Measurements from ENCODE around the gene TPGS1. TPM values are rescaled to one million over a fixed set of nuclear protein-coding genes. Genes with fewer than 3 reads are reported as not detected.

Gene TPGS1, protein sequence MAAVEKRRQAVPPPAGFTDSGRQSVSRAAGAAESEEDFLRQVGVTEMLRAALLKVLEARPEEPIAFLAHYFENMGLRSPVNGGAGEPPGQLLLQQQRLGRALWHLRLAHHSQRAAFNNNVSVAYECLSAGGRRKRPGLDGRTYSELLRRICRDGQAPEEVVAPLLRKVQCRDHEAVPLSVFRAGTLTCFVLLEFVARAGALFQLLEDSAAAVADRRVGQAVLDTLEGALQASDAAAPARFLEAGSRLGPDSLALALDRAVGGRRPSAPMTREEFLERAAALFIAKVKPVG
- total RNA-seq (ENCODE audit: low replicate concordance), result 18.0 and 26.1 TPM in 2 replicates
- long read RNA-seq, result 0 reads

GRCh38 chr19:507286-508203 is at the start of gene TPGS1:
TPGS1 (plus strand) TSS chr19:507497; CDS start chr19:507507, 10 bp downstream.
- H3K27ac Mint-ChIP-seq, result peak within 1 kb of the TSS; percentile 99
- peaks cover 1% of the 10 kb centered on the region for H3K27me3 Mint-ChIP-seq
- H3K4me1 Mint-ChIP-seq (ENCODE audit: unreplicated experiment), result peaks cover 21% of the 10 kb centered on the region
- H3K9me3 Mint-ChIP-seq, result no peaks in the 10 kb centered on the region
- peak; percentile 94 for DNase-seq (ENCODE audit: extremely low spot score, unreplicated experiment)
- TF ChIP-seq, protein P1, sequence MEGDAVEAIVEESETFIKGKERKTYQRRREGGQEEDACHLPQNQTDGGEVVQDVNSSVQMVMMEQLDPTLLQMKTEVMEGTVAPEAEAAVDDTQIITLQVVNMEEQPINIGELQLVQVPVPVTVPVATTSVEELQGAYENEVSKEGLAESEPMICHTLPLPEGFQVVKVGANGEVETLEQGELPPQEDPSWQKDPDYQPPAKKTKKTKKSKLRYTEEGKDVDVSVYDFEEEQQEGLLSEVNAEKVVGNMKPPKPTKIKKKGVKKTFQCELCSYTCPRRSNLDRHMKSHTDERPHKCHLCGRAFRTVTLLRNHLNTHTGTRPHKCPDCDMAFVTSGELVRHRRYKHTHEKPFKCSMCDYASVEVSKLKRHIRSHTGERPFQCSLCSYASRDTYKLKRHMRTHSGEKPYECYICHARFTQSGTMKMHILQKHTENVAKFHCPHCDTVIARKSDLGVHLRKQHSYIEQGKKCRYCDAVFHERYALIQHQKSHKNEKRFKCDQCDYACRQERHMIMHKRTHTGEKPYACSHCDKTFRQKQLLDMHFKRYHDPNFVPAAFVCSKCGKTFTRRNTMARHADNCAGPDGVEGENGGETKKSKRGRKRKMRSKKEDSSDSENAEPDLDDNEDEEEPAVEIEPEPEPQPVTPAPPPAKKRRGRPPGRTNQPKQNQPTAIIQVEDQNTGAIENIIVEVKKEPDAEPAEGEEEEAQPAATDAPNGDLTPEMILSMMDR (conservative IDR thresholded peaks at IDR 0.05), result peak; percentile 37
- no peaks in the 10 kb centered on the region for H3K36me3 Mint-ChIP-seq
- H3K4me3 Mint-ChIP-seq, result peak within 1 kb of the TSS; percentile 93

DNA sequence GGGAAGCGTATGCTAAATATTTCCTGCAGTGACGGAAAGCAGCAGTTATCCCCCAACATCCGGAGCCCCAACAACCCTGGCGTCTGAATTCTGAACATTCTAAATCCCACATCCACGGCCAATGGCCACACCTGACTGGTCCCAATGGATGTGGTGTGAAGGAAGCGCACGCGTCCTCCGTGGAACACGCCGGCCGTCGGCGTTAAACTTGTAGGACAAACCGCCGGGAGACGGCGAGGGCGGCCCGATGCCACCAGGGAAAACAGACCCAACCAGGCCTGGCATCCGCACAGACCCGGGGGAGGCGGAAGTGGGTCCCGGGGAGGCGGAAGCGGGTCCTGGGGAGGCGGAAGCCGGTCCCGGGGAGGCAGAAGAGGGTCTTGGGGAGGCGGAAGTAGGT is 49.7 kb upstream of the TPGS1 start:
- H3K4me3 Mint-ChIP-seq, result peak overlapping the region; percentile 54
- no peaks in the 10 kb centered on the region for H3K9me3 Mint-ChIP-seq
- no peaks in the 10 kb centered on the region for H3K4me1 Mint-ChIP-seq (ENCODE audit: unreplicated experiment)
- peaks cover 8% of the 10 kb centered on the region for H3K27me3 Mint-ChIP-seq
- peaks cover 5% of the 10 kb centered on the region for H3K36me3 Mint-ChIP-seq
- no peak overlapping the region for H3K27ac Mint-ChIP-seq
- no peak for DNase-seq (ENCODE audit: extremely low spot score, unreplicated experiment)
- TF ChIP-seq, protein P1 (conservative IDR thresholded peaks at IDR 0.05), result no peak

GRCh38 chr19:458091-459042 is 48.9 kb upstream of the TPGS1 start:
- Mint-ChIP-seq H3K4me3 (peak overlapping the region; percentile 20), H3K27me3 (peaks cover 8% of the 10 kb centered on the region), H3K4me1 (ENCODE audit: unreplicated experiment) (no peaks in the 10 kb centered on the region)

DNA sequence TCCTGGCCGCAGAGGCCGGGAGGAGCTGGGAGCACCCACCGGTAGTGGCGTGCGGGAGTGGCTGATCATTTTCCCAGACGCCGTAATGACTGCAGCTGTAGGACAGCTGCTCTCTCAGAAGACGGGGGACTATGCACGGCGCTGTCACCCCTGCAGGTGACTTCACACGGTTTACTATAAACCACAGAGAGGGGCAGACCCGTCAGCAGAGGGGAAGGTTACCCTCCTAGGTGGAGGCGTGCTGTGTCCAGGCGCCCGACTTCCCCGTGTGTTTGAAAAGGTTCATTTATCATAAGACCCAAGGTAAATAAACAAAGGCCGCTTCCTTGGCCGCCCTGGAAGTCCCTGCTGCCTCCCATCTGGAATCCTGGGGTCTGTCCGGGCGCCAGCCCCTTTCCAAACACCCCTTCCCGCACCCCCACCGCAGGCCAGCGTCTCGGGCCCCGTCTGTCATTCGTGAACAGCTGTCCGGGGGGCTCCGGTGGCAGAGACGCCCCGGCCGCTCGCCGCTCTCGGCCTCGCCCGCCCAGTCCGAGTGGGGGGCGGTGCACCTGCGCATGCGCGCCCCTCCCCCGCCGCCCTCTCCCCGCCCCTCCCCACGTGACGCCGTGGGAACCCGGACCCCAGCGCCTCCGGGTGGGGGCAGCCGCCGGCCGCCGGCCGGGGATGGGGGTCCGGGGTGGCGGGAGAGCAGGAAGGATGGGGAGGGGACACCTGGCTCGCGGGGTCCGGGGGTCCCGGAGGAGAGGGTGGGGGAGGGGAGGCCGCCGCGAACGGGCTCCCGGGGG is 47.4 kb upstream of the TPGS1 start:
- TF ChIP-seq, protein P1 (conservative IDR thresholded peaks at IDR 0.05), result no peak
- peaks cover 8% of the 10 kb centered on the region for H3K27me3 Mint-ChIP-seq
- peaks cover 5% of the 10 kb centered on the region for H3K36me3 Mint-ChIP-seq
- H3K4me1 Mint-ChIP-seq (ENCODE audit: unreplicated experiment), result no peaks in the 10 kb centered on the region
- peak; percentile 84 for DNase-seq (ENCODE audit: extremely low spot score, unreplicated experiment)
- H3K9me3 Mint-ChIP-seq, result no peaks in the 10 kb centered on the region
- H3K27ac Mint-ChIP-seq, result peak overlapping the region; percentile 97
- peak overlapping the region; percentile 94 for H3K4me3 Mint-ChIP-seq

More at GRCh38 chr19:458091-459042, 48.9 kb upstream of the TPGS1 start:
- no peaks in the 10 kb centered on the region for H3K9me3 Mint-ChIP-seq
- H3K36me3 Mint-ChIP-seq, result peaks cover 5% of the 10 kb centered on the region
- TF ChIP-seq, protein P1 (conservative IDR thresholded peaks at IDR 0.05), result no peak
- no peak overlapping the region for H3K27ac Mint-ChIP-seq
- no peak for DNase-seq (ENCODE audit: extremely low spot score, unreplicated experiment)
